HG03045 (cell line): Measurements from ENCODE around the gene PNPO.
"Not testable (repeated sequence)": the region's sequence is repeated elsewhere in the genome, so short reads cannot be mapped to it uniquely, and the experiment has no call there.

Experiments used
- ATAC-seq: cut with Tn5 transposase; IDR thresholded peaks from one replicate; pipeline ENCODE4 v1.9.1; 2021; ENCODE audit warnings: mild to moderate bottlenecking, moderate library complexity; ENCODE audit not compliant: unreplicated experiment

The PNPO gene

GRCh38 chr17:47970725-47971499, 29.5 kb downstream of the PNPO start, which contains the start of gene CDK5RAP3:
TSS of gene CDK5RAP3 (plus strand) at chr17:47971113. CDS start at chr17:47971147, 34 bp downstream.
- ATAC-seq, result peak; percentile 95

- no peak for ATAC-seq
Measured at GRCh38 chr17:47973541-47973940, 32.2 kb downstream of the PNPO start.

- ATAC-seq, result no peak
Measured at GRCh38 chr17:47975189-47975822, 33.9 kb downstream of the PNPO start.

- ATAC-seq, result no peak
Measured at GRCh38 chr17:47975823-47976205, 34.4 kb downstream of the PNPO start.

GRCh38 chr17:47978324-47978723, 37.0 kb downstream of the PNPO start:
- ATAC-seq, result no peak

- no peak for ATAC-seq
Measured at GRCh38 chr17:47980541-47980940, 39.2 kb downstream of the PNPO start.

- no peak for ATAC-seq
Measured at GRCh38 chr17:47981462-47981861, 40.1 kb downstream of the PNPO start.

GRCh38 chr17:47982091-47982617, 40.8 kb downstream of the PNPO start:
- no peak for ATAC-seq

- ATAC-seq, result no peak
Measured at GRCh38 chr17:47982645-47983390, 41.4 kb downstream of the PNPO start.

GRCh38 chr17:47983492-47984223, 42.3 kb downstream of the PNPO start:
- ATAC-seq, result no peak

- ATAC-seq, result no peak
Measured at GRCh38 chr17:47986520-47986919, 45.1 kb downstream of the PNPO start.

GRCh38 chr17:47987240-47987835, 46.0 kb downstream of the PNPO start:
- ATAC-seq, result no peak

GRCh38 chr17:47988445-47988844, 47.1 kb downstream of the PNPO start:
- not testable (repeated sequence) for ATAC-seq

- no peak for ATAC-seq
Measured at GRCh38 chr17:47989159-47989558, 47.8 kb downstream of the PNPO start.

- no peak for ATAC-seq
Measured at GRCh38 chr17:47989700-47990099, 48.3 kb downstream of the PNPO start.

GRCh38 chr17:47990962-47991731, 49.8 kb downstream of the PNPO start:
- ATAC-seq, result no peak

GRCh38 chr17:47992216-47992615, 50.8 kb downstream of the PNPO start:
- ATAC-seq, result no peak

GRCh38 chr17:47993031-47993564, 51.7 kb downstream of the PNPO start:
- no peak for ATAC-seq

- no peak for ATAC-seq
Measured at GRCh38 chr17:47993964-47994363, 52.6 kb downstream of the PNPO start.
